Effector memory CD4-positive, alpha-beta T cell (primary cell): ENCODE results near the gene TRIM47.
"Not testable (repeated sequence)": the region's sequence is repeated elsewhere in the genome, so short reads cannot be mapped to it uniquely, and the experiment has no call there.

Experiments
- DNase-seq, 3 donors: peaks; one replicate each; pipeline ENCODE4 v3.0.0-alpha.2; 2020
- H3K27ac ChIP-seq: 2 replicates; pipeline ENCODE4 v1.7.0; 2013; ENCODE audit warnings: mild to moderate bottlenecking, low read length, moderate library complexity; ENCODE audit not compliant: insufficient read depth, poor library complexity, severe bottlenecking
- H3K27me3 ChIP-seq: replicated peaks from 2 replicates; pipeline ENCODE4 v1.7.0; 2013; ENCODE audit warnings: mild to moderate bottlenecking, low read length; ENCODE audit not compliant: insufficient read depth, control insufficient read depth, poor library complexity, severe bottlenecking
- H3K36me3 ChIP-seq: 2 replicates; pipeline ENCODE4 v1.7.0; 2013; ENCODE audit warnings: mild to moderate bottlenecking, low read length, moderate library complexity; ENCODE audit not compliant: control insufficient read depth, insufficient read depth
- H3K4me1 ChIP-seq: 2 replicates; pipeline ENCODE4 v1.7.0; 2013; ENCODE audit warnings: low read length, mild to moderate bottlenecking; ENCODE audit not compliant: control insufficient read depth, insufficient read depth, poor library complexity, severe bottlenecking
- H3K4me3 ChIP-seq: 2 replicates; pipeline ENCODE4 v1.7.0; 2013; ENCODE audit warnings: low read length, low read depth, mild to moderate bottlenecking; ENCODE audit not compliant: insufficient read depth, poor library complexity, severe bottlenecking
- H3K9me3 ChIP-seq: 2 replicates; pipeline ENCODE4 v1.7.0; 2013; ENCODE audit warnings: mild to moderate bottlenecking, low read length, moderate library complexity; ENCODE audit not compliant: control insufficient read depth

Gene TRIM47

DNA sequence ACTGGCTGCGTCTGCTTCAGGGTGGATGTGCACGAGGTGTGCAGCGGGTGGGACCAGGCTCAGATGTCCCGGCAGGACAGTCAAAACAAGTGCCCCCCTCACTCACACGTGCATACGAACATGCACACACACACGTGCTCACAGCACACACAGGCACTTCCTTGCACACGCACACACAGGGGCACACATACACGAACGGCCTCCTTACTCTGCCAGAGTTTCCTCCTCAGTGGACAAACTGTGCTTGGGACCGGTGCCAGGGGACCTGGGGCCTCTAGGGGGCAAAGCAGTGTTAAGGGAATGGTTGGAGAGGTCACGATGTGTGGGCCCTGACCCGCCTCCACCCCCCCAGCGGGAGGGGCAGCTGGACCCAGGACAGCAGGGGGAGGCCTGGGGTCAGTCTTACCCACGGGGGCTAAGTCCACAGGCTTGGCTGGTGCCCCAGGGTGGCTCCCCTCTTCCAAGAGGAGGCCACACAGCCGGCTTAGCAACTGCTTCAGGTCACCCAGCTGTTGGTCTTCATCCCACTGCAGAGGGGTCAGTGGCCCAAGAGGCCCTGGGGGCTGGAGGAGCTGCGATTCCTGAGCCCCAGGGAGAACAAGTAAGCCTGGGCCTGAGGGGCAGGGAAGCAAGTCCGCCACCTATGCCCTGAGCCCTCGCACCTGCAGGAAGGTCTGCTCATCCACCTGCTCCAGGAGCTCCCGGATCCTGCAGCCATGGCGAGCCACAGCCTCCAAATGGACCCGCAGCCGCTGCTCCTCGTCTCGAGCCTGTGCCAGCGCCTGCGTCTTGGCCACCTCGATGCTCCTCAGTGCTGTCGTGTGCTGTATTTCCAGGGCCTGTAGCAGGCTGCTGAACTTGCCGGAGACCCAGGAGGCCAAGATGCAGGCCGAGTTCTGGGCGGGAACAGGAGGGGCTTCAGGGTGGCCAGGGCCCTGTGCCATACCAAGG, 13.5 kb upstream of the TRIM47 start:
- peaks cover 17% of the 10 kb centered on the region for H3K4me1 ChIP-seq

DNA sequence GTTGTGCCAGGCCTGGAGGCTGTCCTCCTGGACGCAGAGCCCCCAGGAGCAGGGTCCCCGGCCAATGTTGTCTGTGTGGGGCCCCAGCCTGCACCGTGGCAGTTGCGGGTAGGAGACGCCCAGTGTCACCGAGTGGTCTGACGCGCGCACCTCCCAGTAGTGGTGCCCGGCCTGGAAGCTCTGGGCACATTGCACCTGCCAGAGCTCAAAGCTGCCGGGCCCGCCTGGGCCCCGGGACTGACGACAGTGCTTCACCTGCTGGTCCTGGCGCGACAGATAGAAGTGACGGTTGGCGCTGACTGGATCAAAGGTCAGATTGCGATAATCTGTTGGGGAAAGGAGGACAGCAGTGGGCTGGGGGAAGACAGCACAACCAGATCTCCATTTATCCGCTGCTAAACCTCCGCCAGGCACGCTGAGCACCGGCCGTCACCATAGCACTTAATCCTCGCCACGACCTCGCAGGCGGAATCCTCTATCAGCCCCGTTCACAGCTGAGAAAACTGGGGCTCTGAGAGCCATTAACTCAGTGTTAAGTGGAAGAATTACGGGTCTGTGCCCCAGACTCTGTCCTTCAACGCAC, 12.7 kb upstream of the TRIM47 start:
- Histone ChIP-seq H3K4me3 (no peak overlapping the region), H3K27me3 (no peaks in the 10 kb centered on the region), H3K27ac (no peak overlapping the region), H3K36me3 (peaks cover 21% of the 10 kb centered on the region), H3K9me3 (no peaks in the 10 kb centered on the region), H3K4me1 (peaks cover 17% of the 10 kb centered on the region)
- no peak for DNase-seq

More for the DNA sequence above, 13.5 kb upstream of the TRIM47 start:
- Histone ChIP-seq H3K4me3 (no peak overlapping the region), H3K9me3 (no peaks in the 10 kb centered on the region), H3K27me3 (no peaks in the 10 kb centered on the region), H3K27ac (no peak overlapping the region), H3K36me3 (peaks cover 21% of the 10 kb centered on the region)
- DNase-seq = no peak

DNA sequence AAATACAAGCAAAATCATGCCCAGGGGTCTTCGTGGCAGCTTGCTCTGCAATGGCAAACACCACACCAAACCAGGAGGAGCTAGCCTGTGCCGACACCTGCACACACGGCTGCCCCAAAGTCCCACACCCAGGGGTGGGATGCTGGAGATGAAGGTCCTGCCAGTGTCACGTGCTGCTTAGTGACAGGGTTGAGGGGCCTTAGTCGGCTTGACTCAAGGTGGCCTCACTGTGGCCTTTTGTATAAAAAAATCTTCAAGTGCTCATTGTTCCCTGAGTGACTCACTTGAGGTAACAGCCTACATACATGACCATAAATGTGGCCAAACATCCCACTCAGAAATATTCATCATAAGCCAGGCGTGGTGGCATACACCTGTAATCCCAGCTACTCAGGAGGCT, 11.1 kb upstream of the TRIM47 start:
- Histone ChIP-seq H3K27me3 (no peaks in the 10 kb centered on the region), H3K9me3 (no peaks in the 10 kb centered on the region), H3K4me1 (peaks cover 4% of the 10 kb centered on the region), H3K36me3 (peaks cover 21% of the 10 kb centered on the region), H3K27ac (no peak overlapping the region), H3K4me3 (no peak overlapping the region)
- no peak for DNase-seq

DNA sequence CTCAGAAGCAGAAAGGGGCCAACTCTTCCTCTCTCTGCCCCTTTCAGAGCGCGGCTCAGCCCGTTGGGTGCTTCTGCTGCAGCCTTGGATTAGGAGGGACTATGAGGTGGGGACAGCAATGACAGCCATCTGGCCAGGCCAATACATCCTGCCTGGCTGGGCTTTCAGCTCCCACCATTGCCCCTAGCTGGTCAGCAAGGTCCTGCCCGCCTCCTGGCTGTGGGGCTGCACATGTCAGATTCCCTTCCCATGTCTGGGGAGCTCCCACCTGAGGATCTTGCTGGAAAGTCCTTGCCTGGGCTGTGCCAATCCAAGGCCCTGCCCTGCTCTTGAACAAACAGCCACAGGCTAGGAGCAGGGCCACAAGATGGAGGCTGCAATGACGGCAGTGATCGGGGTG, 10.1 kb upstream of the TRIM47 start:
- Histone ChIP-seq H3K36me3 (peaks cover 21% of the 10 kb centered on the region), H3K4me3 (no peak overlapping the region), H3K4me1 (no peaks in the 10 kb centered on the region), H3K27me3 (no peaks in the 10 kb centered on the region), H3K9me3 (no peaks in the 10 kb centered on the region), H3K27ac (no peak overlapping the region)
- DNase-seq = no peak

DNA sequence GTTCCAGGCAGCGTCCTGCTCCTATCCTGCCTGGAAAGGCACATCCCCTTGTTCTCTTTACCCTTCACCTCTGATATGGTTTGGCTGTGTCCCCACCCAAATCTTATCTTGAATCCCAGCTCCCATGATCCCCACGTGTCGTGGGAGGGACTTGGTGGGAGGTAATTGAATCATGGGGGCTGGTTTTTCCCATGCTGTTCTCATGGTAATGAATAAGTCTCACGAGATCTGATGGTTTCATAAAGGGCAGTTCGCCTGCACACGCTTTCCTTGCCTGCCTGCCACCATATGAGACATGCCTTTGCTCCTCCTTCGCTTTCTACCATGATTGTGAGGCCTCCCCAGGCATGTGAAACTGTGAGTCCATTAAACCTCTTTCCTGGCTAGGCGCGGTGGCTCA, 7.5 kb upstream of the TRIM47 start:
- not testable (repeated sequence) for H3K36me3 ChIP-seq, H3K27ac ChIP-seq, DNase-seq, H3K4me1 ChIP-seq, H3K4me3 ChIP-seq, H3K9me3 ChIP-seq, H3K27me3 ChIP-seq

DNA sequence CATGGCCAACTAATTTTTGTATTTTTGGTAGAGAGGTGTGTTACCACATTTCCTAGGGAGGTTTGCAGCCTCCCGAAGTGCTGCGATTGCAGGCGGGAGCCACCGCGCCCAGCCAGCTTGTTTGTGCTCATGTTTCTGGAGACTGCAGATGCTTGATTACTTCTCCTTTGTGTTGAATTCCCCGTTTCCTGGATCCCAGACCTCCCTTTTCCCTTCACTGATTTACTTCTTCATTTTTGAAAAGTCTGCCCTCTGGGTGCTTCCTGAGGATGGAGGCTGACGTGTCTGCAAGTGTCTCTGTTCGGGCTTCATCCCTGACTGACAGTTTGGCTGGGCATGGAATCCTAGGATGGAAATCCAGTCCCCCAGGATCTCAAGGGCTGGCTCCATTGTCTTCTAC, 7.0 kb upstream of the TRIM47 start:
- Histone ChIP-seq H3K9me3 (no peaks in the 10 kb centered on the region), H3K4me1 (no peaks in the 10 kb centered on the region), H3K4me3 (no peak overlapping the region), H3K36me3 (peaks cover 2% of the 10 kb centered on the region), H3K27me3 (no peaks in the 10 kb centered on the region), H3K27ac (no peak overlapping the region)
- DNase-seq = no peak

DNA sequence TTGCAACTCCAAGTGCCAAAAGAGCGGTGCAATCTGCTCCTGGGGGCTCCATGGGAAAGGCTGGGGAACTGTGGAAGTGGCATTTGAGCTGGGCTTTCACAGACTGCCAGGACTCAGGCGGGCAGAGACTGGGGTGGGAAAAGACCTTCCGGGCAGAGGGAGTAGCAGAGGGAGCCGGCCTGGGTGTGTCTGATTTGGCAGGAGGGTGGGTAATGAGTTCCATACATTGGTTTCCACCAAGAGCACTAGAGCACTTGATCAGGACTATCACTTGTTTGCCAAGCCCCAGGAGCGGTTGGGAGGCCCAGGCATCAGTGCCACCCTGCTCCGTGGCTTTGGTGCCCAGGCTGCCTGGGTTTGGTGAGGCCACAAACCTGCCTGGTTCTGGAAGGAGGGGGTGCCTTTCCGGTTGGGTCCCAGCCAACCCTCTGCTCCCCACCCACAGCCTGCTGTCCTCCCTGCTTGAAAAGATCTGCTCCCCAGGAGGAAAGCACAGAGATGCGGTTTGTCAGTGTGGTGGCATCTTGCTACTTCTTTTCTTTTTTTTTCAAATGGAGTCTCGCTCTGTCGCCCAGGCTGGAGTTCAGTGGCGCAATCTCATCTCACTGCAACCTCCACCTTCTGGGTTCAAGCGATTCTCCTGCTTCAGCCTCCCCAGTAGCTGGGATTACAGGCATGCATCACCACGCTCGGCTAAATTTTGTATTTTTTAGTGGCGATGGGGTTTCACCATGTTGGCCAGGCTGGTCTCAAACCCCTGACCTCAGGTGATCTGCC, 3.5 kb upstream of the TRIM47 start:
- no peaks in the 10 kb centered on the region for H3K27me3 ChIP-seq
- no peaks in the 10 kb centered on the region for H3K9me3 ChIP-seq
- no peaks in the 10 kb centered on the region for H3K36me3 ChIP-seq
- no peak overlapping the region for H3K4me3 ChIP-seq
- H3K27ac ChIP-seq = no peak overlapping the region
- no peak for DNase-seq
- peaks cover 12% of the 10 kb centered on the region for H3K4me1 ChIP-seq

DNA sequence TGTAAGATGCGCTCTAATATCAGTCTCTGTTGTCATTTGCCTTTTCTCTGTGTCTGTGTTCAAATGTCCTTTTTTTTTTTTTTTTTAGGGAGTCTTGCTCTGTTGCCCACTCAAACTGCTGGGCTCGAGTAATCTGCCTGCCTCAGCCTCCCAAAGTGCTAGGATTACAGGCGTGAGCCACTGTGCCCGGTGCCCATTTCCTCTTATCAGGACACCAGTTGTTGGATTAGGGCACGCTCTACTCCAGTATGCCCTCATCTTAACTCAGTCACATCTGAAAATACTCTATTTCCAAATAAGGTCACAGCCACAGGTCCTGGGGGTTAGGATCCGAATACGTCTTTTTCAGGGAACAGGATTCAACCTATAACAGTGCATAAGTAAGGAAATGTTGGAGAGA, 1.9 kb upstream of the TRIM47 start:
- no peak overlapping the region for H3K4me3 ChIP-seq
- no peaks in the 10 kb centered on the region for H3K9me3 ChIP-seq
- no peak overlapping the region for H3K27ac ChIP-seq
- no peaks in the 10 kb centered on the region for H3K27me3 ChIP-seq
- peaks cover 28% of the 10 kb centered on the region for H3K4me1 ChIP-seq
- no peaks in the 10 kb centered on the region for H3K36me3 ChIP-seq
- DNase-seq = no peak

DNA sequence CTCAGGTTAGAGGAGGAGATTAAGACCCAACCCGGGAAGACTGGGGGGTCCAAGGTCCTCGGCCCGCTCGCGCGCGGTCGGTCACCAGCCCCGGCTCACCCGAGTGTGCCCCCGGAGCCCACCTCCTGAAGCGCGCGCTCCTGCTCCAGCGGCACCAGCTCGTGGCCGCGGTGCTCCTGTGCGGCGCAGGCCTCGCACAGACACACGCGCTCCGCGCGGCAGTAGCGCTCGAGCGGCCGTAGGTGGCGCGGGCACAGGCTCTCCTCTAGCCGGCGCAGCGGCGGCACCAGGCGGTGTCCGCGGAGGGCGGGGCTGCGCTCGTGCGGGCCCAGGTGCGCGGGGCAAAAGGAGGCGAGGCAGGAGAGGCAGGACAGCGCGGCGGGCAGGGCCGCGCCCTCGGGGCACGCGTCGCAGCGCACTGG, 618 bp downstream of the TRIM47 start:
- peaks cover 9% of the 10 kb centered on the region for H3K36me3 ChIP-seq
- no peaks in the 10 kb centered on the region for H3K9me3 ChIP-seq
- peak overlapping the region; percentile 74 for H3K27ac ChIP-seq
- H3K4me1 ChIP-seq = peaks cover 48% of the 10 kb centered on the region
- DNase-seq = peak; percentile 39 to 65 (median 55)
- H3K4me3 ChIP-seq = peak overlapping the region; percentile 61
- H3K27me3 ChIP-seq = no peaks in the 10 kb centered on the region
